Brain microvascular endothelial cell (primary cell): Measurements from ENCODE around the gene PEX6.

ENCODE experiments used
- DNase-seq: peaks from one replicate; pipeline ENCODE4 v3.0.0-alpha.2; 2020
- H3K27ac ChIP-seq: fragments of 250-450 bp; sonication (Bioruptor Pico); 2 replicates; pipeline ENCODE4 v1.5.1; 2020; ENCODE audit warnings: mild to moderate bottlenecking, moderate library complexity
- H3K27me3 ChIP-seq: fragments of 250-450 bp; sonication (Bioruptor Pico); replicated peaks from 2 replicates; pipeline ENCODE4 v1.5.1; 2020; ENCODE audit warnings: mild to moderate bottlenecking
- H3K36me3 ChIP-seq: fragments of 250-450 bp; sonication (Bioruptor Pico); replicated peaks from 2 replicates; pipeline ENCODE4 v1.5.1; 2020; ENCODE audit warnings: mild to moderate bottlenecking
- H3K4me3 ChIP-seq: 2 replicates; pipeline ENCODE4 v1.5.1; 2011; ENCODE audit warnings: low read depth, mild to moderate bottlenecking, control low read depth, low read length, moderate library complexity
- in situ Hi-C: cut with HindIII; loops from 2 replicates; pipeline ENCODE4 v1.10.0; 2017; ENCODE audit warnings: low sequenced_read_pairs, low pct_ligation_motif_present
- TF ChIP-seq, protein P1 (sequence below): IDR thresholded peaks from 2 replicates; pipeline ENCODE4 v1.5.1; 2011; ENCODE audit warnings: low read depth, mild to moderate bottlenecking, moderate library complexity, low read length, control low read depth, inconsistent platforms; ENCODE audit errors: missing control alignments

Gene PEX6

DNA sequence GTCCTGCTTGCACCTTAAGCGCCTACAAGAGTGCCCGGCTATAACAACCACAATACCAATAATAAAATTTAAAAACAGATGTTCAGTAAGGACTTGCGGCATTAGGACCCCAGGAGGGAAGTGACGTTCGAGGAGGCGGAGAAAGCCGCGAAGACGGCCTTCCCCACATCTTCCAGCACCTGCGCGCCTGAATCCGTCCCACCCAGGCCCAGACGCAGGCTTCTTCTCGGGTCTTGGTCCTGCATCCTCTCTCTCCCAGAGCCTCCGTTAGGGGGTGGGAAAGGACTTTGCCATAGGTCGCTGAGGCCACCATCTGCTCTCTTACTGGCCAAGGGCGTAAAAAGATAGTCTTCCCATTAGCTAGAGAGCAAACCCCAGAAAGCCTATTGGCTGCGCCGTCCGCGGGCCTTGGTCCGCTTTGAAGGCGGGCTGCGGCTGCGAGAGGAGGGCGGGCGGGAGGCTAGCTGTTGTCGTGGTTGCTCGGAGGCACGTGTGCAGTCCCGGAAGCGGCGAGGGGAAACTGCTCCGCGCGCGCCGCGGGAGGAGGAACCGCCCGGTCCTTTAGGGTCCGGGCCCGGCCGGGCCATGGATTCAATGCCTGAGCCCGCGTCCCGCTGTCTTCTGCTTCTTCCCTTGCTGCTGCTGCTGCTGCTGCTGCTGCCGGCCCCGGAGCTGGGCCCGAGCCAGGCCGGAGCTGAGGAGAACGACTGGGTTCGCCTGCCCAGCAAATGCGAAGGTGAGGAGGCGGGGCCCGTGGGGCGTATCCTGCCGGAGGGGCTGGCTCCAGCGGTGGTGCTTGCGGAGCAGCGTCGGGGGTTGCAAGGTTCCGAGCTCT, 49.8 kb downstream of the PEX6 start, which contains the start of gene CNPY3:
CNPY3 (plus strand) TSS at position 495 of the 835 bp plus-strand sequence; CDS start at position 586, 91 bp downstream.
- Histone ChIP-seq H3K36me3 (peaks cover under 1% of the 10 kb centered on the region), H3K27ac (peak within 1 kb of the TSS; percentile 82), H3K4me3 (peak within 1 kb of the TSS; percentile 66), H3K27me3 (no peaks in the 10 kb centered on the region)
- DNase-seq: peak; percentile 94
- TF ChIP-seq, protein P1, sequence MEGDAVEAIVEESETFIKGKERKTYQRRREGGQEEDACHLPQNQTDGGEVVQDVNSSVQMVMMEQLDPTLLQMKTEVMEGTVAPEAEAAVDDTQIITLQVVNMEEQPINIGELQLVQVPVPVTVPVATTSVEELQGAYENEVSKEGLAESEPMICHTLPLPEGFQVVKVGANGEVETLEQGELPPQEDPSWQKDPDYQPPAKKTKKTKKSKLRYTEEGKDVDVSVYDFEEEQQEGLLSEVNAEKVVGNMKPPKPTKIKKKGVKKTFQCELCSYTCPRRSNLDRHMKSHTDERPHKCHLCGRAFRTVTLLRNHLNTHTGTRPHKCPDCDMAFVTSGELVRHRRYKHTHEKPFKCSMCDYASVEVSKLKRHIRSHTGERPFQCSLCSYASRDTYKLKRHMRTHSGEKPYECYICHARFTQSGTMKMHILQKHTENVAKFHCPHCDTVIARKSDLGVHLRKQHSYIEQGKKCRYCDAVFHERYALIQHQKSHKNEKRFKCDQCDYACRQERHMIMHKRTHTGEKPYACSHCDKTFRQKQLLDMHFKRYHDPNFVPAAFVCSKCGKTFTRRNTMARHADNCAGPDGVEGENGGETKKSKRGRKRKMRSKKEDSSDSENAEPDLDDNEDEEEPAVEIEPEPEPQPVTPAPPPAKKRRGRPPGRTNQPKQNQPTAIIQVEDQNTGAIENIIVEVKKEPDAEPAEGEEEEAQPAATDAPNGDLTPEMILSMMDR: no peak
- in situ Hi-C loops: no loop called here

DNA sequence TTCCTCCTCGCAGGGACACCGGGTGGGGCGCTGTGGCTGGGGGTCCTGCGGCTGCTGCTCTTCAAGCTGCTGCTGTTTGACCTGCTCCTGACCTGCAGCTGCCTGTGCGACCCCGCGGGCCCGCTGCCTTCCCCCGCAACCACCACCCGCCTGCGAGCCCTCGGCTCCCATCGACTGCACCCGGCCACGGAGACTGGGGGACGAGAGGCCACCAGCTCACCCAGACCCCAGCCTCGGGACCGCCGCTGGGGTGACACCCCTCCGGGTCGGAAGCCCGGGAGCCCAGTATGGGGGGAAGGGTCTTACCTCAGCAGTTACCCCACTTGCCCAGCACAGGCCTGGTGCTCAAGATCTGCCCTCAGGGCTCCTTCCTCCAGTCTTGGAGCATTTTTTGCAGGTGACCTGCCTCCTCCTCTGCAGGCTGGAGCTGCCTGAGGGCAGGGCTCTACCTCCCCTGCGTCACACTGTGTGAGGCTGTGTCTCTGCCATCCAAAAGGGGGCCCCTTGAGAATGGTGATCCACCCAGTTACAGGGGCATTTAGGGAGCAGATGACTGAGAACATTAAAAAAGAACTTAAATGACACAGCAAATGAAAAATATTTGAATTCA, 53.6 kb downstream of the PEX6 start:
- DNase-seq: no peak
- no peaks in the 10 kb centered on the region for H3K36me3 ChIP-seq
- TF ChIP-seq, protein P1: no peak
- H3K27ac ChIP-seq: no peak overlapping the region
- in situ Hi-C loops: no loop called here
- no peaks in the 10 kb centered on the region for H3K27me3 ChIP-seq
- H3K4me3 ChIP-seq: no peak overlapping the region

DNA sequence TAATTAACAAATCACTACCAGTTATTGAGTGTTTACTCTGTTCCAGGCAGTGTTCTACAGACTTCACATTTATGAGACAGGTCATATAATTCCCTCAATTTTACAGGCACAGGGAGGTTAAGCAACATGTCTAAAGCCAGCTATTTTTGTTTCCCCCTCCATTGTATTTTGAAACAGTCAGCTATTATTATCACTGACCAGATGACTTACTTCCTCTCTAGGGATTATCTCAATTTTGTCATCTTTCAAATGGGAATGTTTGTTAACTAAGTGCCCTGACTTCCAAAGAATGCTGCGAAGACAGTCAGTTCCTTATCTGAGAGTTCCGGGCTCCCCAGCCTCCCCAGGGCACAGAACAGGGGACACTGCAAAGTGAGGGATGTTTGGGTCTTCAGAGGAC, 55.3 kb downstream of the PEX6 start:
- H3K36me3 ChIP-seq: no peaks in the 10 kb centered on the region
- TF ChIP-seq, protein P1: no peak
- DNase-seq: no peak
- H3K27ac ChIP-seq: no peak overlapping the region
- in situ Hi-C loops: no loop called here
- no peak overlapping the region for H3K4me3 ChIP-seq
- H3K27me3 ChIP-seq: no peaks in the 10 kb centered on the region

DNA sequence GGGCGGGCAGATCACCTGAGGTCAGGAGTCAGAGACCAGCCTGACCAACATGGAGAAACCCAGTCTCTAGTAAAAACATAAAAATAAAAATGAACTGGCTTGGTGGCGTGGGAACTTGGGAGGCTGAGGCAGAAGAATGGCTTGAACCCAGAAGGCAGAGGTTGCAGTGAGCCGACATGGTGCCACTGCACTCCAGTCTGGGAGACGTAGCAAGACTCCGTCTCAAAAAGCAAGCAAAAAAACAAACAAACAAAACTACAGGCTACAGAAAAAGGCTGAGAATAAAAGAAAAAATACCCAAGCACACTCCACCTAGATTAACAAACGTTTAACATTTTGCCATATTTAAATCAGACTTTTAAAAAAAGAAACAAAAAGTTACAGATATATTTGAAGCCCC, 57.2 kb downstream of the PEX6 start:
- in situ Hi-C loops: no loop called here
- H3K36me3 ChIP-seq: no peaks in the 10 kb centered on the region
- no peaks in the 10 kb centered on the region for H3K27me3 ChIP-seq
- TF ChIP-seq, protein P1: no peak
- H3K4me3 ChIP-seq: no peak overlapping the region
- no peak for DNase-seq
- H3K27ac ChIP-seq: no peak overlapping the region

DNA sequence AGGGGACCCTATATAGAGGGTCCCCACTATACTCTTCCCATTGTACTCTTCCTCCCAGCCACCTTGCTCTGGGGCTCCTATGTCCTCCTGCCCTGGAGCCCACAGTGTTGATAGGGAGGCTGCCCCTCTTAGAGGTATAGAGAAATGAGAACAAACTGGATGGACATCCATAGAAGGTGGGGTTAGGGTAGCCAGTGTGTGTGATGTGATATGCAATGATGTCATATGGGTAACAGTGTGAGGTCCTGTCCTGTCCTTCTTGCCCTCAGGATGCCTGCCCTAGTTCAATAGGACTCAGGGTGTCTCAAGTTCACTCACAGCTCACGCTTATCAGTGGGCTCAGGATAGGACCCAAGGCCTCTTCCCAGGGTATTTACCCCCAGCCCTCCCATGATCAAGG, 62.7 kb downstream of the PEX6 start:
- TF ChIP-seq, protein P1: no peak
- H3K27ac ChIP-seq: no peak overlapping the region
- in situ Hi-C loops: no loop called here
- no peak overlapping the region for H3K4me3 ChIP-seq
- no peaks in the 10 kb centered on the region for H3K27me3 ChIP-seq
- no peak for DNase-seq
- H3K36me3 ChIP-seq: no peaks in the 10 kb centered on the region
